ENCODE measurements around the gene MAP4K1.
"Not testable (repeated sequence)": the region's sequence is repeated elsewhere in the genome, so short reads cannot be mapped to it uniquely, and the experiment has no call there.

Gene MAP4K1

GRCh38 chr19:38592940-38593339 lies 24.8 kb downstream of the MAP4K1 start:
- Histone ChIP-seq H3K9me3 (ENCODE audit: control insufficient read depth, low read length) (no peaks in the 10 kb centered on the region), H3K27ac (ENCODE audit: low read depth, low read length, severe bottlenecking) (no peak overlapping the region), H3K4me3 (ENCODE audit: extremely low read depth, insufficient read depth, low read length, poor library complexity, severe bottlenecking) (no peak overlapping the region), H3K36me3 (ENCODE audit: control insufficient read depth, insufficient read depth, low read length) (no peaks in the 10 kb centered on the region), H3K4me1 (ENCODE audit: control insufficient read depth, insufficient read depth, low read length, poor library complexity, severe bottlenecking) (no peaks in the 10 kb centered on the region)
- 72 to 75% methylated on average over 5 to 6 of the region's 6 CpGs for WGBS, 2 experiments (ENCODE audit: insufficient coverage in 2 of 2)

DNA sequence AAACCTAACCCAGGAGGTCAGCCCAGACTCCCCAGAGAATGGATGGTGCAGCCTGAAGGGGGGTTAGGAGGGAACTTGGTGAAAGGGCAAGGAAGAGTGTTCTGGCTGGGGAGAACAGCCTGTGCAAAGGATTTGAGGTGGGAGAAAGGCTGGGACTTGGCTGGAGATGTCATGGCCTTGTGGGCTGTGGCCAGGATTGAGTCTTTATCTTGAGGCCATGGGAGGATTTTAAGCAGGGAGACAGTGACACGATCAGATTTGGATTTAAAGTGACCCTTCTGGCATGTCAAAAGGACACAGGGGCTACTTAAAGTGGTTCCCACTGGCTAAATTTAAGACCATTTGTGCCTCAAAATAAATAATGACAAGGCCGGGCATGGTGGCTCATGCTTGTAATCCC lies 29.7 kb downstream of the MAP4K1 start:
- WGBS, 2 experiments (ENCODE audit: insufficient coverage in 2 of 2), result 83 to 87% methylated on average over 2 of the region's 2 CpGs
- Histone ChIP-seq H3K4me1 (ENCODE audit: control insufficient read depth, insufficient read depth, low read length, poor library complexity, severe bottlenecking) (no peaks in the 10 kb centered on the region), H3K27ac (ENCODE audit: low read depth, low read length, severe bottlenecking) (no peak overlapping the region), H3K36me3 (ENCODE audit: control insufficient read depth, insufficient read depth, low read length) (no peaks in the 10 kb centered on the region), H3K4me3 (ENCODE audit: extremely low read depth, insufficient read depth, low read length, poor library complexity, severe bottlenecking) (no peak overlapping the region), H3K9me3 (ENCODE audit: control insufficient read depth, low read length) (no peaks in the 10 kb centered on the region)

- H3K4me1 ChIP-seq (ENCODE audit: control insufficient read depth, insufficient read depth, low read length, poor library complexity, severe bottlenecking), result no peaks in the 10 kb centered on the region
- H3K36me3 ChIP-seq (ENCODE audit: control insufficient read depth, insufficient read depth, low read length), result no peaks in the 10 kb centered on the region
- WGBS, 2 experiments (ENCODE audit: insufficient coverage in 2 of 2), result 91 to 100% methylated on average over 1 of the region's 2 CpGs
- H3K27ac ChIP-seq (ENCODE audit: low read depth, low read length, severe bottlenecking), result no peak overlapping the region
- H3K4me3 ChIP-seq (ENCODE audit: extremely low read depth, insufficient read depth, low read length, poor library complexity, severe bottlenecking), result no peak overlapping the region
- H3K9me3 ChIP-seq (ENCODE audit: control insufficient read depth, low read length), result no peaks in the 10 kb centered on the region
Observed at GRCh38 chr19:38587562-38587961, 30.2 kb downstream of the MAP4K1 start.

DNA sequence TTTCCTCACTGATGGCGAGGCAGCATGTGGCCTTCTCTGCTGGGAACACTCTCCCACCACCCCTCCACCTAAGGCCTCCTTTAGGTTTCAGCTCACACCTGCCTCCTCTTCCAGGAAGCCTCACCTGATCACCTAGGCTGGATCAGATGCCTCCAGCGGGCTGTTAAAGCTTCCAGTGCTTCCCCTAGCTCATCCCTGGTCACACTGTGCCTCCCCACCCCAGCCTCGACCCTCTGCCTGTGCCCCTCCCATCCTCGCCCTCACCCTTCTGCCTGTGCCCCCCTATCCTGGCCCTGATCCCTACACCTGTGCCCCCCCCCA lies 33.8 kb downstream of the MAP4K1 start:
- H3K4me3 ChIP-seq (ENCODE audit: extremely low read depth, insufficient read depth, low read length, poor library complexity, severe bottlenecking), result no peak overlapping the region
- no peak overlapping the region for H3K27ac ChIP-seq (ENCODE audit: low read depth, low read length, severe bottlenecking)
- no peaks in the 10 kb centered on the region for H3K4me1 ChIP-seq (ENCODE audit: control insufficient read depth, insufficient read depth, low read length, poor library complexity, severe bottlenecking)
- H3K36me3 ChIP-seq (ENCODE audit: control insufficient read depth, insufficient read depth, low read length), result no peaks in the 10 kb centered on the region
- no peaks in the 10 kb centered on the region for H3K9me3 ChIP-seq (ENCODE audit: control insufficient read depth, low read length)
- 76 to 100% methylated on average over 1 to 4 of the region's 4 CpGs for WGBS, 2 experiments (ENCODE audit: insufficient coverage in 2 of 2)

- 88 to 95% methylated on average over 6 to 10 of the region's 14 CpGs for WGBS, 2 experiments (ENCODE audit: insufficient coverage in 2 of 2)
- Histone ChIP-seq H3K4me3 (ENCODE audit: extremely low read depth, insufficient read depth, low read length, poor library complexity, severe bottlenecking) (no peak overlapping the region), H3K27ac (ENCODE audit: low read depth, low read length, severe bottlenecking) (no peak overlapping the region), H3K4me1 (ENCODE audit: control insufficient read depth, insufficient read depth, low read length, poor library complexity, severe bottlenecking) (no peaks in the 10 kb centered on the region), H3K9me3 (ENCODE audit: control insufficient read depth, low read length) (no peaks in the 10 kb centered on the region), H3K36me3 (ENCODE audit: control insufficient read depth, insufficient read depth, low read length) (no peaks in the 10 kb centered on the region)
Observed at GRCh38 chr19:38583219-38583984, 34.4 kb downstream of the MAP4K1 start.

GRCh38 chr19:38580080-38580479 lies 37.7 kb downstream of the MAP4K1 start:
- no peaks in the 10 kb centered on the region for H3K36me3 ChIP-seq (ENCODE audit: control insufficient read depth, insufficient read depth, low read length)
- H3K4me1 ChIP-seq (ENCODE audit: control insufficient read depth, insufficient read depth, low read length, poor library complexity, severe bottlenecking), result no peaks in the 10 kb centered on the region
- 89 to 91% methylated on average over 9 to 15 of the region's 15 CpGs for WGBS, 2 experiments (ENCODE audit: insufficient coverage in 2 of 2)
- H3K27ac ChIP-seq (ENCODE audit: low read depth, low read length, severe bottlenecking), result no peak overlapping the region
- H3K4me3 ChIP-seq (ENCODE audit: extremely low read depth, insufficient read depth, low read length, poor library complexity, severe bottlenecking), result no peak overlapping the region
- no peaks in the 10 kb centered on the region for H3K9me3 ChIP-seq (ENCODE audit: control insufficient read depth, low read length)

GRCh38 chr19:38579304-38579703 lies 38.4 kb downstream of the MAP4K1 start:
- not testable (repeated sequence) for H3K27ac ChIP-seq (ENCODE audit: low read depth, low read length, severe bottlenecking); H3K9me3 ChIP-seq (ENCODE audit: control insufficient read depth, low read length); H3K4me1 ChIP-seq (ENCODE audit: control insufficient read depth, insufficient read depth, low read length, poor library complexity, severe bottlenecking); H3K4me3 ChIP-seq (ENCODE audit: extremely low read depth, insufficient read depth, low read length, poor library complexity, severe bottlenecking); H3K36me3 ChIP-seq (ENCODE audit: control insufficient read depth, insufficient read depth, low read length)
- WGBS, 2 experiments (ENCODE audit: insufficient coverage in 2 of 2), result 80 to 93% methylated on average over 2 to 4 of the region's 6 CpGs

DNA sequence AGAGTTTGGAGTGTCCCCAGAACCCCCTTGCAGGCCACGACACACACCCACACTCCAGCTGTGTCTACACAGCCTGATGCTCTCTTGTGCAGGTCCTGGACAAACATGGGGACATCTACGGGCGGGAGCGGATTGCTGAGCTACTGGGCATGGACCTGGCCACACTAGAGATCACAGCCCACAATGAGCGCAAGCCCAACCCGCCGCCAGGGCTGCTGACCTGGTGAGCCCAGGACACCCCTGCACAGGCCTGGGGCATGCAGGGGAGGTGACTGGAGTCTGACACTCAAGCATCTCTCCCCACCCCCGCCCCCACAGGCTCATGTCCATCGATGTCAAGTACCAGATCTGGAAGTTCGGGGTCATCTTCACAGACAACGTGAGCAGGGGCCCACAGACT lies 39.9 kb downstream of the MAP4K1 start:
- Histone ChIP-seq H3K27ac (ENCODE audit: low read depth, low read length, severe bottlenecking) (no peak overlapping the region), H3K36me3 (ENCODE audit: control insufficient read depth, insufficient read depth, low read length) (no peaks in the 10 kb centered on the region), H3K4me3 (ENCODE audit: extremely low read depth, insufficient read depth, low read length, poor library complexity, severe bottlenecking) (no peak overlapping the region), H3K9me3 (ENCODE audit: control insufficient read depth, low read length) (no peaks in the 10 kb centered on the region), H3K4me1 (ENCODE audit: control insufficient read depth, insufficient read depth, low read length, poor library complexity, severe bottlenecking) (no peaks in the 10 kb centered on the region)
- 96% methylated on average over 8 of the region's 11 CpGs for WGBS, 2 experiments (ENCODE audit: insufficient coverage in 2 of 2)

DNA sequence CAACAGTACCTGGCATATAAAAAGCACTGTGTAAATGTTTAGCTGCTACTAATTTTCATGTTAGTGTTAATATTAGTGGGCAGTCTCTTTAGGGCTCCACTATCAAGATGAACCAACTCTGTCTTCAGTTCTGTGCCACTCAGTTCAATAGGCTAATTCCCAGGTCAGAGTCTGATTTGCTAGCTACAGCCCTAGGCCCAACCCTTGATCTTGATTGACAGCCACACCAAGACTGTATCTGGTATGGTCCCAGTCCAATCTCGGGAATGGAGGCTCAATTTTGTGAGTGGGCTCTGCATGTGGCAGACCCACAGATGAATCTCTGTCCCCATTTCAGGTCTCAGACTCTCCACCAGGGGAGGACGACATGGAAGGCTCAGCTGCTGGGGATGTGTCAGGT lies 46.1 kb downstream of the MAP4K1 start:
- H3K4me1 ChIP-seq (ENCODE audit: control insufficient read depth, insufficient read depth, low read length, poor library complexity, severe bottlenecking), result no peaks in the 10 kb centered on the region

GRCh38 chr19:38569368-38569983 lies 48.3 kb downstream of the MAP4K1 start:
- H3K36me3 ChIP-seq (ENCODE audit: control insufficient read depth, insufficient read depth, low read length), result no peaks in the 10 kb centered on the region
- WGBS, 2 experiments (ENCODE audit: insufficient coverage in 2 of 2), result 83 to 97% methylated on average over 5 to 6 of the region's 6 CpGs
- H3K4me1 ChIP-seq (ENCODE audit: control insufficient read depth, insufficient read depth, low read length, poor library complexity, severe bottlenecking), result no peaks in the 10 kb centered on the region
- H3K4me3 ChIP-seq (ENCODE audit: extremely low read depth, insufficient read depth, low read length, poor library complexity, severe bottlenecking), result no peak overlapping the region
- no peaks in the 10 kb centered on the region for H3K9me3 ChIP-seq (ENCODE audit: control insufficient read depth, low read length)
- no peak overlapping the region for H3K27ac ChIP-seq (ENCODE audit: low read depth, low read length, severe bottlenecking)

More for the DNA sequence above, 46.1 kb downstream of the MAP4K1 start:
- Histone ChIP-seq H3K27ac (ENCODE audit: low read depth, low read length, severe bottlenecking) (no peak overlapping the region), H3K9me3 (ENCODE audit: control insufficient read depth, low read length) (no peaks in the 10 kb centered on the region), H3K36me3 (ENCODE audit: control insufficient read depth, insufficient read depth, low read length) (no peaks in the 10 kb centered on the region), H3K4me3 (ENCODE audit: extremely low read depth, insufficient read depth, low read length, poor library complexity, severe bottlenecking) (no peak overlapping the region)
- WGBS, 2 experiments (ENCODE audit: insufficient coverage in 2 of 2), result 71 to 88% methylated on average over 1 of the region's 2 CpGs

- Histone ChIP-seq H3K36me3 (ENCODE audit: control insufficient read depth, insufficient read depth, low read length) (no peaks in the 10 kb centered on the region), H3K4me3 (ENCODE audit: extremely low read depth, insufficient read depth, low read length, poor library complexity, severe bottlenecking) (peak overlapping the region; percentile 14), H3K4me1 (ENCODE audit: control insufficient read depth, insufficient read depth, low read length, poor library complexity, severe bottlenecking) (no peaks in the 10 kb centered on the region), H3K27ac (ENCODE audit: low read depth, low read length, severe bottlenecking) (no peak overlapping the region), H3K9me3 (ENCODE audit: control insufficient read depth, low read length) (no peaks in the 10 kb centered on the region)
- 84 to 96% methylated on average over 14 to 20 of the region's 21 CpGs for WGBS, 2 experiments (ENCODE audit: insufficient coverage in 2 of 2)
Observed at GRCh38 chr19:38565691-38566105, 52.1 kb downstream of the MAP4K1 start.
